ENCODE data around the gene ADARB2. TPM values are rescaled to one million over a fixed set of nuclear protein-coding genes. Genes with fewer than 3 reads are reported as not detected.
"Not testable (repeated sequence)": the region's sequence is repeated elsewhere in the genome, so short reads cannot be mapped to it uniquely, and the experiment has no call there.

The ADARB2 gene
- total RNA-seq, 6 experiments from 2014 or later: not detected

DNA sequence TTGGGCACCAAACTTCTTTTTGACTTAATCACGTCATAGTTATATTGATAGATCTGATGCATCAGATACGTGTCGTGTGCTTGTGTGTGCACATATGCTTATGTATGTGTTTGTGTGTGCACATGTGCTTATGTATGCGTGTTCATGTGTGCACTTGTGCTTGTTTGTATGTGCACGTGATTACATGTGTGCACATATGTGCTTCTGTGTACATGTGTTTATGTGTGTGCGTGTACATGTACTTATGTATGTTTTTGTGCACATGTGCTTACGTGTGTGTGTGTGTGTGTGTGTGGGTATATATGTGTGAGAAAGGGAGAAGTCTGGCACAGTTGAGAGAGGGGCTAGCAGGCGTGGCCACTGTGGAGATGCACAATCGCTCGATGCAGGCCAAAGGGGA lies 507.8 kb downstream of the ADARB2 start:
- TF ChIP-seq, protein P1, sequence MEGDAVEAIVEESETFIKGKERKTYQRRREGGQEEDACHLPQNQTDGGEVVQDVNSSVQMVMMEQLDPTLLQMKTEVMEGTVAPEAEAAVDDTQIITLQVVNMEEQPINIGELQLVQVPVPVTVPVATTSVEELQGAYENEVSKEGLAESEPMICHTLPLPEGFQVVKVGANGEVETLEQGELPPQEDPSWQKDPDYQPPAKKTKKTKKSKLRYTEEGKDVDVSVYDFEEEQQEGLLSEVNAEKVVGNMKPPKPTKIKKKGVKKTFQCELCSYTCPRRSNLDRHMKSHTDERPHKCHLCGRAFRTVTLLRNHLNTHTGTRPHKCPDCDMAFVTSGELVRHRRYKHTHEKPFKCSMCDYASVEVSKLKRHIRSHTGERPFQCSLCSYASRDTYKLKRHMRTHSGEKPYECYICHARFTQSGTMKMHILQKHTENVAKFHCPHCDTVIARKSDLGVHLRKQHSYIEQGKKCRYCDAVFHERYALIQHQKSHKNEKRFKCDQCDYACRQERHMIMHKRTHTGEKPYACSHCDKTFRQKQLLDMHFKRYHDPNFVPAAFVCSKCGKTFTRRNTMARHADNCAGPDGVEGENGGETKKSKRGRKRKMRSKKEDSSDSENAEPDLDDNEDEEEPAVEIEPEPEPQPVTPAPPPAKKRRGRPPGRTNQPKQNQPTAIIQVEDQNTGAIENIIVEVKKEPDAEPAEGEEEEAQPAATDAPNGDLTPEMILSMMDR (IDR thresholded peaks at IDR 0.05): no peak
- peaks cover 16% of the 10 kb centered on the region for H3K9me3 Mint-ChIP-seq
- DNase-seq: no peak
- H3K4me1 Mint-ChIP-seq (ENCODE audit: low read depth): no peaks in the 10 kb centered on the region
- no peaks in the 10 kb centered on the region; the same call in 1 of the 2 replicates for H3K27me3 Mint-ChIP-seq (ENCODE audit: insufficient read depth)
- no peaks in the 10 kb centered on the region for H3K36me3 Mint-ChIP-seq (ENCODE audit: low read depth)
- H3K4me3 Mint-ChIP-seq: no peak overlapping the region
- H3K27ac Mint-ChIP-seq: no peak overlapping the region

DNA sequence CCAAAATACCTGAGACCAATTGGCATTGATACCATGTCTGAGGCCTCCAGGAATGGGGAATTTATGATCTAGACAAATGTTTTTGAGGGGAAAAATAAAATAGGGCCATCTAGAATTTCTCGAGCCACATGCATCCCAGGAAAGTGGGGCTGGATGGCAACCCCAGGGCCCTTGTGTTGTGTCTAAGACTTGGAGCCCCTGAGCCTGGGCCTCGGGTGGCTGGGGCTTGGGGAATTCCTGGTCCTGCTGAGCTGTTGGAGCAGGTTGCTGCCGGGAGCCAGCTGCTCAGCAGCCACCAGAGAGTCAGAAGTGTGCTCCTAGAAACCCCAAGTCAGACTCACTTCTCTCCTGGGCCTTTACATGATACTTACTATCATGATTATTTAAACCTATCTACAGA lies 508.2 kb downstream of the ADARB2 start:
- Mint-ChIP-seq H3K36me3 (ENCODE audit: low read depth) (no peaks in the 10 kb centered on the region), H3K27ac (no peak overlapping the region), H3K27me3 (ENCODE audit: insufficient read depth) (no peaks in the 10 kb centered on the region; the same call in 1 of the 2 replicates), H3K9me3 (peaks cover 14% of the 10 kb centered on the region), H3K4me1 (ENCODE audit: low read depth) (no peaks in the 10 kb centered on the region), H3K4me3 (no peak overlapping the region)
- TF ChIP-seq, protein P1 (IDR thresholded peaks at IDR 0.05): no peak
- no peak for DNase-seq

DNA sequence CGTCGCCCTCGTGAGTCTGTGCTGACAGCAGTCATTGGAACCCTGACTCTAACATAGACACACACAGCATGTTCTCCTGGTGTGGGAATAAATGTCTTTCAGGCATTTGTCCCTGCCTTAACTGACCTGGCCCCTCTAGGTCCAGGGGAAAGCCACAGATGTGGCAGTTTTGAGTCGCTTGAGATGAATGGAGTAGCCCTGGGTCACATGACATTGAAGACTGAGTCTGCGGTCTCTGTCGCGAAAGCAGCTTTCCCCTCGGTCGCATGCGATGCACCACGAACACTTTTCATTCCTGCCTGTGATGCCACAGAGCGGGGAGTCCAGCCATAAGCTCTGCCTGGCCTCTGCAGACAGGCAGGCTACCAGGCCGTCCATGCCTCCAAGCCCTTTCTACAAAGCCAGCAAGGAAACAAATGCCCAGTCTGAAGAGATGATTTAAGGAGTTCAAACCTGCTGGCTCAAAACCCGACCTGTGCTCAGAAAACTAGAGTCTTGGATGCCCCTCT lies 508.8 kb downstream of the ADARB2 start:
- Mint-ChIP-seq H3K4me3 (no peak overlapping the region), H3K4me1 (ENCODE audit: low read depth) (no peaks in the 10 kb centered on the region), H3K36me3 (ENCODE audit: low read depth) (no peaks in the 10 kb centered on the region), H3K27ac (no peak overlapping the region), H3K9me3 (peaks cover 9% of the 10 kb centered on the region), H3K27me3 (ENCODE audit: insufficient read depth) (no peaks in the 10 kb centered on the region; the same call in 1 of the 2 replicates)
- TF ChIP-seq, protein P1 (IDR thresholded peaks at IDR 0.05): no peak
- DNase-seq: no peak

DNA sequence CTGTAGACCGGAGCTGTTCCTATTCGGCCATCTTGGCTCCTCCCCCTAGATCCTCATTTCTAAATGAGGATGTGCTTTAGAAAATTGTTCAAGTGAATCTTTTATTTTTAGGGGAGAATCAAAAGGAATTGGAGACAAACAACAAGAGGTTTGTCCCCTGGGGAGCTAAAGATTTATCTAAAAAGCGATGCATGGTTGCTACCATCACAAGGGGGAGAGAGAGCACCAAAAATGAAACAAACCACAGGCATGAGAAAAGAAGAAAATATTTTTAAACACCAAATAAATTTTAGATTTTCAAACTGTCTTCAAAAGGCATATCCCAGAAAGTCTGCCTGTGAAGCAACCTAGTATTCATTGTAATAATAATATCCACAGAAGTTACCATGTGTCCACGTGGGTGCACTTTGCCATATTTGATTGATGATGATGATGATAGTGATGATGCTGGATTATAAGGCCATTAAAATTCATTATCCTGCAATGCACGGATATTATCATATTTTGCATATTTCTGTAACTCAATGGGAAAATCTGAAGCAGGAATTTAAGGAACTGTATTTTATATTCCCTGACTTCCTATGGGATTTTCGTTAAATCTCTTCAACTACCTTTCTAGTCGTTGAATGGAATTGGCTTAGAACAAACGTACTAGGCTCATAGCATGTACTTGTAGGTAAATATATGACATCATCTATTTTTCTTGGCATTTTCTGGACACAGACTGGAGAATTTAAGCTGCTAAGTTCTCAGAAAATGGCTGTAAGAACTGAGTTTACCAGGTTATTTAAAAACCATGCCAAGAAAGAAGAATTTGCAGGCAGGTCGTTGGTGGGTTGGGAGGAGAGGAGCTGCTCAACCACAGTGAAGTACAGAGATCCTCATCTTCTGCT lies 509.6 kb downstream of the ADARB2 start:
- no peak overlapping the region for H3K27ac Mint-ChIP-seq
- DNase-seq: no peak
- no peaks in the 10 kb centered on the region; the same call in 1 of the 2 replicates for H3K27me3 Mint-ChIP-seq (ENCODE audit: insufficient read depth)
- TF ChIP-seq, protein P1 (IDR thresholded peaks at IDR 0.05): no peak
- H3K9me3 Mint-ChIP-seq: peaks cover 7% of the 10 kb centered on the region
- no peaks in the 10 kb centered on the region for H3K4me1 Mint-ChIP-seq (ENCODE audit: low read depth)
- no peaks in the 10 kb centered on the region for H3K36me3 Mint-ChIP-seq (ENCODE audit: low read depth)
- H3K4me3 Mint-ChIP-seq: no peak overlapping the region

DNA sequence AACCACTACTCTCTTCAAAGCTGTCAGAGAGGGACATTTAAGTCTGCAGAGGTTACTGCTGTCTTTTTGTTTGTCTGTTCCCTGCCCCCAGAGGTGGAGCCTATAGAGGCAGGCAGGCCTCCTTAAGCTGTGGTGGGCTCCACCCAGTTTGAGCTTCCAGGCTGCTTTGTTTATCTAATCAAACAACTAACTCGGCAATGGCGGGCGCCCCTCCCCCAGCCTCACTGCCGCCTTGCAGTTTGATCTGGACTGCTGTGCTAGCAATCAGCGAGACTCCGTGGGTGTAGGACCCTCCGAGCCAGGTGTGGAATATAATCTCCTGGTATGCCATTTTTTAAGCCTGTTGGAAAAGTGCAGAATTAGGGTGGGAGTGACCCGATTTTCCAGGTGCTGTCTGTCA lies 510.4 kb downstream of the ADARB2 start:
- H3K27ac Mint-ChIP-seq; H3K27me3 Mint-ChIP-seq (ENCODE audit: insufficient read depth); H3K4me3 Mint-ChIP-seq; H3K36me3 Mint-ChIP-seq (ENCODE audit: low read depth); H3K9me3 Mint-ChIP-seq; H3K4me1 Mint-ChIP-seq (ENCODE audit: low read depth); DNase-seq: not testable (repeated sequence)

DNA sequence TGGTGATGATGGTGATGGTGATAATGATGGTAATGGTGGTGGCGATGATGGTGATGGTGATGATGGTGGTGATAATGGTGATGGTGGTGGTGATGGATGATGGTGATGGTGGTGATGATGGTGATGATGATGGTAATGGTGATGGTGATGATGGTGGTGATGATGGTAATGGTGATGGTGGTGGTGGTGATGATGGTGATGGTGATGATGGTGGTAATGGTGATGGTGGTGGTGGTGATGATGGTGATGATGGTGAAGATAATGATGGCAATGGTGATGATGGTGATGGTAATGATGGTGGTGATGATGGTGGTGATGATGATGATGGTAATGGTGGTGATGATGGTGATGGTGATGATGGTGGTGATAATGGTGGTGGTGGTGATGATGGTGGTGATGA lies 517.5 kb downstream of the ADARB2 start:
- not testable (repeated sequence) for H3K27me3 Mint-ChIP-seq (ENCODE audit: insufficient read depth); H3K36me3 Mint-ChIP-seq (ENCODE audit: low read depth); DNase-seq; H3K9me3 Mint-ChIP-seq; H3K4me1 Mint-ChIP-seq (ENCODE audit: low read depth); H3K4me3 Mint-ChIP-seq; H3K27ac Mint-ChIP-seq

Data from HFFc6 (cell line).